Liver (tissue), 9 donors: ENCODE results near the gene OR8D2. TPM values are rescaled to one million over a fixed set of nuclear protein-coding genes. Genes with fewer than 3 reads are reported as not detected.

ENCODE experiments used
- DNase-seq: peaks from one replicate; pipeline ENCODE4 v3.0.0-alpha.2; 2017; ENCODE audit warnings: low spot score
- H3K27ac ChIP-seq, 2 donors: one replicate each; pipeline ENCODE4 v1.7.0; 2013; ENCODE audit warnings: inconsistent platforms in 2 of 2, low read length in 2 of 2, control low read depth in 1 of 2, low read depth in 1 of 2, mild to moderate bottlenecking in 1 of 2
- H3K27me3 ChIP-seq, 4 donors: one replicate each; pipeline versions ENCODE4 v1.6.1 to v1.7.0; 2013; ENCODE audit warnings: low read length in 3 of 4, inconsistent platforms in 1 of 4, mild to moderate bottlenecking in 1 of 4, moderate library complexity in 1 of 4; ENCODE audit not compliant: control insufficient read depth in 4 of 4, insufficient read depth in 4 of 4
- H3K36me3 ChIP-seq, 4 donors: one replicate each; pipeline versions ENCODE4 v1.6.1 to v1.7.0; 2013; ENCODE audit warnings: low read length in 3 of 4, mild to moderate bottlenecking in 3 of 4, low read depth in 1 of 4, moderate library complexity in 1 of 4; ENCODE audit not compliant: control insufficient read depth in 4 of 4, insufficient read depth in 3 of 4
- H3K4me1 ChIP-seq, 4 donors: one replicate each; pipeline versions ENCODE4 v1.6.1 to v1.7.0; 2013; ENCODE audit warnings: low read length in 3 of 4, mild to moderate bottlenecking in 3 of 4, moderate library complexity in 1 of 4; ENCODE audit not compliant: control insufficient read depth in 4 of 4, insufficient read depth in 4 of 4
- H3K4me3 ChIP-seq, 3 donors: one replicate each; pipeline versions ENCODE4 v1.6.1 to v1.7.0; 2013; ENCODE audit warnings: low read length in 3 of 3, control low read depth in 1 of 3, low read depth in 1 of 3, mild to moderate bottlenecking in 1 of 3
- H3K9ac ChIP-seq, 2 donors: one replicate each; pipeline ENCODE4 v1.7.0; 2013; ENCODE audit warnings: low read length in 2 of 2, mild to moderate bottlenecking in 2 of 2, moderate library complexity in 2 of 2, control low read depth in 1 of 2, low read depth in 1 of 2
- H3K9me3 ChIP-seq, 4 donors: one replicate each; pipeline versions ENCODE4 v1.6.1 to v1.7.0; 2013; ENCODE audit warnings: low read length in 3 of 4; ENCODE audit not compliant: control insufficient read depth in 4 of 4
- EGR1 ChIP-seq, 2 donors: IDR thresholded peaks; 2 replicates each; pipeline ENCODE4 v1.6.1; 2016 to 2018; ENCODE audit warnings: antibody characterized with exemption in 2 of 2, low read depth in 2 of 2
- FOXA1 ChIP-seq: IDR thresholded peaks from 2 replicates; pipeline ENCODE4 v1.6.1; 2016; ENCODE audit warnings: antibody characterized with exemption
- FOXA2 ChIP-seq: IDR thresholded peaks from 2 replicates; pipeline ENCODE4 v1.6.1; 2016; ENCODE audit warnings: antibody characterized with exemption
- GABPA ChIP-seq, 2 donors: IDR thresholded peaks in 1 of 2; conservative IDR thresholded peaks in 1 of 2; 2 replicates each; pipeline ENCODE4 v1.6.1; 2016; ENCODE audit warnings: antibody characterized with exemption in 2 of 2, mild to moderate bottlenecking in 1 of 2, moderate library complexity in 1 of 2
- HNF4A ChIP-seq, 2 donors: conservative IDR thresholded peaks; 2 replicates each; pipeline ENCODE4 v1.6.1; 2016; ENCODE audit warnings: antibody characterized with exemption in 2 of 2, mild to moderate bottlenecking in 2 of 2
- HNF4G ChIP-seq: IDR thresholded peaks from 2 replicates; pipeline ENCODE4 v1.6.1; 2016; ENCODE audit warnings: antibody characterized with exemption
- JUND ChIP-seq, 2 donors: IDR thresholded peaks; 2 replicates each; pipeline ENCODE4 v1.6.1; 2016; ENCODE audit warnings: antibody characterized with exemption in 2 of 2
- MAX ChIP-seq: IDR thresholded peaks from 2 replicates; pipeline ENCODE4 v1.6.1; 2016; ENCODE audit warnings: antibody characterized with exemption
- NR2F2 ChIP-seq: IDR thresholded peaks from 2 replicates; pipeline ENCODE4 v1.6.1; 2016; ENCODE audit warnings: antibody characterized with exemption
- RAD21 ChIP-seq, 2 donors: IDR thresholded peaks; 2 replicates each; pipeline ENCODE4 v1.6.1; 2016; ENCODE audit warnings: antibody characterized with exemption in 2 of 2, mild to moderate bottlenecking in 2 of 2
- RXRA ChIP-seq, 2 donors: IDR thresholded peaks; 2 replicates each; pipeline ENCODE4 v1.6.1; 2017 to 2018; ENCODE audit warnings: antibody characterized with exemption in 2 of 2, mild to moderate bottlenecking in 1 of 2
- SP1 ChIP-seq: IDR thresholded peaks from 2 replicates; pipeline ENCODE4 v1.6.1; 2018; ENCODE audit warnings: antibody characterized with exemption, mild to moderate bottlenecking
- TAF1 ChIP-seq: conservative IDR thresholded peaks from 2 replicates; pipeline ENCODE4 v1.6.1; 2016; ENCODE audit warnings: antibody characterized with exemption, mild to moderate bottlenecking
- YY1 ChIP-seq: IDR thresholded peaks from 2 replicates; pipeline ENCODE4 v1.6.1; 2016; ENCODE audit warnings: antibody characterized with exemption, mild to moderate bottlenecking
- WGBS: extraction: QIAGEN DNeasy Blood & Tissue Kit; methylation state at CpG from one replicate; pipeline ENCODE4 v1.1.7; 2013; 5-methylcytosine and 5-hydroxymethylcytosine counted together
- polyA plus RNA-seq, 2 donors: library from polyadenylated mRNA; stranded (reverse) in 1 of 2; unstranded in 1 of 2; fragments of 200-250 nt in 1 of 2; fragments of >200 nt in 1 of 2; fragmentation: Nextera tagmentation in 1 of 2; extraction: Ambion mirVana in 1 of 2; gene quantifications; one replicate each; pipeline versions ENCODE4 v1.2.1 to v1.2.3, GENCODE V29; 2013 to 2015
- total RNA-seq, 2 donors: library from RNA; depleted of rRNA; stranded (reverse); fragments of >200 nt; gene quantifications; one replicate each; pipeline ENCODE4 v1.2.3, GENCODE V29; 2014
- TF ChIP-seq, protein P1 (sequence below): IDR thresholded peaks from 2 replicates; pipeline ENCODE4 v1.6.1; 2016; ENCODE audit warnings: antibody characterized with exemption
- TF ChIP-seq, protein P2 (sequence below): fragments of 150-350 bp; IDR thresholded peaks from 2 replicates; pipeline ENCODE4 v1.5.1; 2017; ENCODE audit warnings: improper control_type of control experiment, low read depth, low read length; ENCODE audit not compliant: missing input control
- TF ChIP-seq, protein P3 (sequence below): IDR thresholded peaks from 2 replicates; pipeline ENCODE4 v1.6.1; 2016; ENCODE audit warnings: antibody characterized with exemption, mild to moderate bottlenecking
- TF ChIP-seq, protein P4 (sequence below): IDR thresholded peaks from 2 replicates; pipeline ENCODE4 v1.6.1; 2016; ENCODE audit warnings: antibody characterized with exemption
- donor health status: healthy.
- donor health status: healthy.
- donor health status: healthy.
- donor health status: healthy.
- donor health status: healthy.

Gene OR8D2
- total and polyA plus RNA-seq, 4 donors: not detected

GRCh38 chr11:124313131-124313530 is 6.9 kb downstream of the OR8D2 start:
- no peak for DNase-seq
- Histone ChIP-seq H3K9me3 (no peaks in the 10 kb centered on the region), H3K4me1 (no peaks in the 10 kb centered on the region), H3K9ac (no peak overlapping the region), H3K36me3 (no peaks in the 10 kb centered on the region), H3K4me3 (no peak overlapping the region), H3K27me3 (peaks cover 0 to 3% (median 0%) of the 10 kb centered on the region in 4 donors), H3K27ac (no peak overlapping the region)
- 89% methylated on average over 4 of the region's 4 CpGs for WGBS
- TF ChIP-seq, protein P1, sequence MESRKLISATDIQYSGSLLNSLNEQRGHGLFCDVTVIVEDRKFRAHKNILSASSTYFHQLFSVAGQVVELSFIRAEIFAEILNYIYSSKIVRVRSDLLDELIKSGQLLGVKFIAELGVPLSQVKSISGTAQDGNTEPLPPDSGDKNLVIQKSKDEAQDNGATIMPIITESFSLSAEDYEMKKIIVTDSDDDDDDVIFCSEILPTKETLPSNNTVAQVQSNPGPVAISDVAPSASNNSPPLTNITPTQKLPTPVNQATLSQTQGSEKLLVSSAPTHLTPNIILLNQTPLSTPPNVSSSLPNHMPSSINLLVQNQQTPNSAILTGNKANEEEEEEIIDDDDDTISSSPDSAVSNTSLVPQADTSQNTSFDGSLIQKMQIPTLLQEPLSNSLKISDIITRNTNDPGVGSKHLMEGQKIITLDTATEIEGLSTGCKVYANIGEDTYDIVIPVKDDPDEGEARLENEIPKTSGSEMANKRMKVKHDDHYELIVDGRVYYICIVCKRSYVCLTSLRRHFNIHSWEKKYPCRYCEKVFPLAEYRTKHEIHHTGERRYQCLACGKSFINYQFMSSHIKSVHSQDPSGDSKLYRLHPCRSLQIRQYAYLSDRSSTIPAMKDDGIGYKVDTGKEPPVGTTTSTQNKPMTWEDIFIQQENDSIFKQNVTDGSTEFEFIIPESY: no peak
- TF ChIP-seq GABPA (IDR thresholded peaks at IDR 0.05 in 1 of 2, conservative IDR thresholded peaks at IDR 0.05 in 1 of 2): no peak
- no peak for TF ChIP-seq HNF4G
- TF ChIP-seq YY1: no peak
- TF ChIP-seq JUND (IDR thresholded peaks at IDR 0.05): no peak
- no peak for TF ChIP-seq FOXA2
- no peak for TF ChIP-seq EGR1 (IDR thresholded peaks at IDR 0.05; ENCODE audit: low read depth in 2 of 2)
- no peak for TF ChIP-seq NR2F2
- TF ChIP-seq, protein P2, sequence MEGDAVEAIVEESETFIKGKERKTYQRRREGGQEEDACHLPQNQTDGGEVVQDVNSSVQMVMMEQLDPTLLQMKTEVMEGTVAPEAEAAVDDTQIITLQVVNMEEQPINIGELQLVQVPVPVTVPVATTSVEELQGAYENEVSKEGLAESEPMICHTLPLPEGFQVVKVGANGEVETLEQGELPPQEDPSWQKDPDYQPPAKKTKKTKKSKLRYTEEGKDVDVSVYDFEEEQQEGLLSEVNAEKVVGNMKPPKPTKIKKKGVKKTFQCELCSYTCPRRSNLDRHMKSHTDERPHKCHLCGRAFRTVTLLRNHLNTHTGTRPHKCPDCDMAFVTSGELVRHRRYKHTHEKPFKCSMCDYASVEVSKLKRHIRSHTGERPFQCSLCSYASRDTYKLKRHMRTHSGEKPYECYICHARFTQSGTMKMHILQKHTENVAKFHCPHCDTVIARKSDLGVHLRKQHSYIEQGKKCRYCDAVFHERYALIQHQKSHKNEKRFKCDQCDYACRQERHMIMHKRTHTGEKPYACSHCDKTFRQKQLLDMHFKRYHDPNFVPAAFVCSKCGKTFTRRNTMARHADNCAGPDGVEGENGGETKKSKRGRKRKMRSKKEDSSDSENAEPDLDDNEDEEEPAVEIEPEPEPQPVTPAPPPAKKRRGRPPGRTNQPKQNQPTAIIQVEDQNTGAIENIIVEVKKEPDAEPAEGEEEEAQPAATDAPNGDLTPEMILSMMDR: no peak
- TF ChIP-seq FOXA1: no peak
- no peak for TF ChIP-seq SP1
- no peak for TF ChIP-seq HNF4A (conservative IDR thresholded peaks at IDR 0.05)
- TF ChIP-seq, protein P3, sequence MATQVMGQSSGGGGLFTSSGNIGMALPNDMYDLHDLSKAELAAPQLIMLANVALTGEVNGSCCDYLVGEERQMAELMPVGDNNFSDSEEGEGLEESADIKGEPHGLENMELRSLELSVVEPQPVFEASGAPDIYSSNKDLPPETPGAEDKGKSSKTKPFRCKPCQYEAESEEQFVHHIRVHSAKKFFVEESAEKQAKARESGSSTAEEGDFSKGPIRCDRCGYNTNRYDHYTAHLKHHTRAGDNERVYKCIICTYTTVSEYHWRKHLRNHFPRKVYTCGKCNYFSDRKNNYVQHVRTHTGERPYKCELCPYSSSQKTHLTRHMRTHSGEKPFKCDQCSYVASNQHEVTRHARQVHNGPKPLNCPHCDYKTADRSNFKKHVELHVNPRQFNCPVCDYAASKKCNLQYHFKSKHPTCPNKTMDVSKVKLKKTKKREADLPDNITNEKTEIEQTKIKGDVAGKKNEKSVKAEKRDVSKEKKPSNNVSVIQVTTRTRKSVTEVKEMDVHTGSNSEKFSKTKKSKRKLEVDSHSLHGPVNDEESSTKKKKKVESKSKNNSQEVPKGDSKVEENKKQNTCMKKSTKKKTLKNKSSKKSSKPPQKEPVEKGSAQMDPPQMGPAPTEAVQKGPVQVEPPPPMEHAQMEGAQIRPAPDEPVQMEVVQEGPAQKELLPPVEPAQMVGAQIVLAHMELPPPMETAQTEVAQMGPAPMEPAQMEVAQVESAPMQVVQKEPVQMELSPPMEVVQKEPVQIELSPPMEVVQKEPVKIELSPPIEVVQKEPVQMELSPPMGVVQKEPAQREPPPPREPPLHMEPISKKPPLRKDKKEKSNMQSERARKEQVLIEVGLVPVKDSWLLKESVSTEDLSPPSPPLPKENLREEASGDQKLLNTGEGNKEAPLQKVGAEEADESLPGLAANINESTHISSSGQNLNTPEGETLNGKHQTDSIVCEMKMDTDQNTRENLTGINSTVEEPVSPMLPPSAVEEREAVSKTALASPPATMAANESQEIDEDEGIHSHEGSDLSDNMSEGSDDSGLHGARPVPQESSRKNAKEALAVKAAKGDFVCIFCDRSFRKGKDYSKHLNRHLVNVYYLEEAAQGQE: no peak
- no peak for TF ChIP-seq TAF1
- no peak for TF ChIP-seq RXRA (IDR thresholded peaks at IDR 0.05)
- TF ChIP-seq RAD21 (IDR thresholded peaks at IDR 0.05): no peak
- TF ChIP-seq MAX: no peak
- TF ChIP-seq, protein P4, sequence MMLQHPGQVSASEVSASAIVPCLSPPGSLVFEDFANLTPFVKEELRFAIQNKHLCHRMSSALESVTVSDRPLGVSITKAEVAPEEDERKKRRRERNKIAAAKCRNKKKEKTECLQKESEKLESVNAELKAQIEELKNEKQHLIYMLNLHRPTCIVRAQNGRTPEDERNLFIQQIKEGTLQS: no peak

GRCh38 chr11:124311670-124312069 is 8.3 kb downstream of the OR8D2 start:
- H3K27me3 ChIP-seq: peaks cover 0 to 3% (median 0%) of the 10 kb centered on the region in 4 donors
- no peaks in the 10 kb centered on the region for H3K36me3 ChIP-seq
- DNase-seq: no peak
- H3K9me3 ChIP-seq: no peaks in the 10 kb centered on the region
- TF ChIP-seq NR2F2 (no peak), MAX (no peak)
- TF ChIP-seq, protein P3: no peak
- H3K27ac ChIP-seq: no peak overlapping the region
- H3K4me1 ChIP-seq: peaks cover 0 to 10% (median 4%) of the 10 kb centered on the region in 4 donors
- no peak overlapping the region for H3K9ac ChIP-seq
- no peak overlapping the region for H3K4me3 ChIP-seq
